Measurements from ENCODE around the gene HOXA9.

The HOXA9 gene

GRCh38 chr7:27128776-27129728, 36.3 kb downstream of the HOXA9 start:
- no peak overlapping the region for H3K9ac ChIP-seq
- peaks cover 28% of the 10 kb centered on the region for H3K9me3 ChIP-seq
- no peaks in the 10 kb centered on the region for H4K20me1 ChIP-seq
- H3K27ac ChIP-seq, result no peak overlapping the region
- no peaks in the 10 kb centered on the region for H3K27me3 ChIP-seq
- H3K36me3 ChIP-seq, result no peaks in the 10 kb centered on the region
- H3K4me2 ChIP-seq, result no peak overlapping the region
- no peaks in the 10 kb centered on the region for H3K4me1 ChIP-seq
- TF ChIP-seq Cebpa-rat (IDR thresholded peaks at IDR 0.05), result no peak
- H3K4me3 ChIP-seq, result no peak overlapping the region

GRCh38 chr7:27128034-27128433, 37.3 kb downstream of the HOXA9 start:
- H3K4me2 ChIP-seq, result no peak overlapping the region
- peaks cover 35% of the 10 kb centered on the region for H3K9me3 ChIP-seq
- no peaks in the 10 kb centered on the region for H3K4me1 ChIP-seq
- no peak overlapping the region for H3K9ac ChIP-seq
- no peaks in the 10 kb centered on the region for H3K36me3 ChIP-seq
- no peak for TF ChIP-seq Cebpa-rat (IDR thresholded peaks at IDR 0.05)
- H3K4me3 ChIP-seq, result no peak overlapping the region
- no peaks in the 10 kb centered on the region for H4K20me1 ChIP-seq
- H3K27ac ChIP-seq, result no peak overlapping the region
- H3K27me3 ChIP-seq, result no peaks in the 10 kb centered on the region

- no peak for TF ChIP-seq Cebpa-rat (IDR thresholded peaks at IDR 0.05)
- no peaks in the 10 kb centered on the region for H3K27me3 ChIP-seq
Measured at GRCh38 chr7:27126596-27127327, 38.6 kb downstream of the HOXA9 start.

GRCh38 chr7:27125986-27126394, 39.3 kb downstream of the HOXA9 start:
- Histone ChIP-seq H4K20me1 (no peaks in the 10 kb centered on the region), H3K27me3 (no peaks in the 10 kb centered on the region), H3K36me3 (no peaks in the 10 kb centered on the region)

More at GRCh38 chr7:27126596-27127327, 38.6 kb downstream of the HOXA9 start:
- H3K9ac ChIP-seq, result no peak overlapping the region
- H4K20me1 ChIP-seq, result no peaks in the 10 kb centered on the region
- no peak overlapping the region for H3K4me2 ChIP-seq
- no peak overlapping the region for H3K27ac ChIP-seq
- H3K36me3 ChIP-seq, result no peaks in the 10 kb centered on the region
- H3K4me3 ChIP-seq, result no peak overlapping the region
- H3K9me3 ChIP-seq, result peaks cover 35% of the 10 kb centered on the region
- H3K4me1 ChIP-seq, result no peaks in the 10 kb centered on the region

GRCh38 chr7:27124902-27125689, 40.2 kb downstream of the HOXA9 start:
- Histone ChIP-seq H3K36me3 (no peaks in the 10 kb centered on the region), H3K4me3 (no peak overlapping the region), H3K9ac (no peak overlapping the region), H3K27me3 (no peaks in the 10 kb centered on the region), H3K4me1 (no peaks in the 10 kb centered on the region), H4K20me1 (no peaks in the 10 kb centered on the region), H3K9me3 (peaks cover 20% of the 10 kb centered on the region), H3K4me2 (no peak overlapping the region), H3K27ac (no peak overlapping the region)
- TF ChIP-seq Cebpa-rat (IDR thresholded peaks at IDR 0.05), result no peak

More at GRCh38 chr7:27125986-27126394, 39.3 kb downstream of the HOXA9 start:
- Histone ChIP-seq H3K4me3 (no peak overlapping the region), H3K9ac (no peak overlapping the region), H3K4me1 (no peaks in the 10 kb centered on the region), H3K4me2 (no peak overlapping the region), H3K27ac (no peak overlapping the region), H3K9me3 (peaks cover 29% of the 10 kb centered on the region)
- no peak for TF ChIP-seq Cebpa-rat (IDR thresholded peaks at IDR 0.05)

- no peak overlapping the region for H3K4me3 ChIP-seq
- H3K9ac ChIP-seq, result no peak overlapping the region
Measured at GRCh38 chr7:27124096-27124901, 41.0 kb downstream of the HOXA9 start.

GRCh38 chr7:27123477-27124053, 41.8 kb downstream of the HOXA9 start:
- no peaks in the 10 kb centered on the region for H3K27me3 ChIP-seq
- H3K36me3 ChIP-seq, result no peaks in the 10 kb centered on the region
- peaks cover 9% of the 10 kb centered on the region for H3K9me3 ChIP-seq
- H4K20me1 ChIP-seq, result no peaks in the 10 kb centered on the region
- H3K4me2 ChIP-seq, result no peak overlapping the region
- no peak overlapping the region for H3K4me3 ChIP-seq
- no peak overlapping the region for H3K9ac ChIP-seq
- no peak for TF ChIP-seq Cebpa-rat (IDR thresholded peaks at IDR 0.05)
- H3K27ac ChIP-seq, result no peak overlapping the region
- H3K4me1 ChIP-seq, result no peaks in the 10 kb centered on the region

More at GRCh38 chr7:27124096-27124901, 41.0 kb downstream of the HOXA9 start:
- H3K36me3 ChIP-seq, result no peaks in the 10 kb centered on the region
- no peaks in the 10 kb centered on the region for H3K4me1 ChIP-seq
- no peak overlapping the region for H3K4me2 ChIP-seq
- H3K27me3 ChIP-seq, result no peaks in the 10 kb centered on the region
- H3K9me3 ChIP-seq, result peaks cover 12% of the 10 kb centered on the region
- no peaks in the 10 kb centered on the region for H4K20me1 ChIP-seq
- no peak overlapping the region for H3K27ac ChIP-seq
- TF ChIP-seq Cebpa-rat (IDR thresholded peaks at IDR 0.05), result no peak

GRCh38 chr7:27123007-27123476, 42.3 kb downstream of the HOXA9 start:
- H4K20me1 ChIP-seq, result no peaks in the 10 kb centered on the region
- H3K27ac ChIP-seq, result no peak overlapping the region
- peaks cover 9% of the 10 kb centered on the region for H3K9me3 ChIP-seq
- H3K4me3 ChIP-seq, result no peak overlapping the region
- H3K4me1 ChIP-seq, result no peaks in the 10 kb centered on the region
- no peak overlapping the region for H3K4me2 ChIP-seq
- H3K27me3 ChIP-seq, result no peaks in the 10 kb centered on the region
- no peaks in the 10 kb centered on the region for H3K36me3 ChIP-seq
- TF ChIP-seq Cebpa-rat (IDR thresholded peaks at IDR 0.05), result no peak
- H3K9ac ChIP-seq, result no peak overlapping the region
